SJSA1 (cell line): Measurements from ENCODE around the gene RAX. TPM values are rescaled to one million over a fixed set of nuclear protein-coding genes. Genes with fewer than 3 reads are reported as not detected.

Source experiments
- DNase-seq, 2 experiments: peaks; one replicate each; pipeline ENCODE4 v3.0.0-alpha.2; 2015 to 2020; ENCODE audit warnings: low spot score in 2 of 2, low read depth in 1 of 2
- H3K27ac ChIP-seq: fragments of 250-450 bp; sonication (Bioruptor Pico); 2 replicates; pipeline ENCODE4 v1.5.1; 2020; ENCODE audit warnings: mild to moderate bottlenecking, moderate library complexity
- H3K27me3 ChIP-seq: fragments of 250-450 bp; sonication (Bioruptor Pico); replicated peaks from 2 replicates; pipeline ENCODE4 v1.5.1; 2020; ENCODE audit warnings: mild to moderate bottlenecking, moderate library complexity
- H3K36me3 ChIP-seq: fragments of 250-450 bp; sonication (Bioruptor Pico); 2 replicates; pipeline ENCODE4 v1.5.1; 2020; ENCODE audit warnings: mild to moderate bottlenecking
- H3K4me1 ChIP-seq: fragments of 250-450 bp; sonication (Bioruptor Pico); replicated peaks from 2 replicates; pipeline ENCODE4 v1.6.1; 2021; ENCODE audit warnings: mild to moderate bottlenecking
- H3K4me3 ChIP-seq: fragments of 250-450 bp; sonication (Bioruptor Pico); 2 replicates; pipeline ENCODE4 v1.5.1; 2020; ENCODE audit warnings: mild to moderate bottlenecking
- H3K9me3 ChIP-seq: fragments of 250-450 bp; sonication (Bioruptor Pico); replicated peaks from 2 replicates; pipeline ENCODE4 v1.5.1; 2020; ENCODE audit warnings: mild to moderate bottlenecking
- total RNA-seq: library from RNA; depleted of rRNA; stranded (reverse); fragments of >200 nt; shearing (Covaris generic); gene quantifications from 2 replicates; pipeline ENCODE4 v1.2.3, GENCODE V29; 2014

Gene RAX
- total RNA-seq, 1 experiment from 2014 or later, result not detected

DNA sequence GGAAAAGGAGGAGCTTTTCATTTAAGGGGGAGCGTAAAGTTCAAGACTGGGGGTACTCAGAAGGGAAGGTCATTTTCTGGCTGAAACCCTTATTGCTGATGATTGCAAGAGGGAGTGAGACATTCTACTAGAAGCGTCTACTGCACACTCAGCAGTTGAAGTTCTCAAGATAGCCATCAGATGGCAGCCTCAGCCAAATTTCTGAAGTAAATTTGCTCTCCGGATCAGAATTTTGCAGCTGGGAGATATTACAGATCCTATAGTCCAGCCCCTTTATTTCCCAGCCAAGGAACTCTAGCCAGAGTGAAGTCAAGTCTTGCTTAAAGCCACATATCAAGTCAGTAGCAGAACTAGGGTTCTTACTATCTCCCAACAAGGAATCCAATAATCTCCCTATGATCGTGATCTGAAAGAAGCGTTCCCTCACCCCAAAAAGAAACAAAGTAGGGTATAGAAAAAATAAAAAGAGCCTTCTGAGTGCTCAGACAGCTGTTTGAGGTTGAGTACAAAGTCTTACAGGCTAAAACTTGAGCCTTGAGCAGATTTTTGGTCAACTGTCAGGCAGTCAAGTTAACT is 24.0 kb downstream of the RAX start:
- H3K27me3 ChIP-seq, result peaks cover 32% of the 10 kb centered on the region
- no peak overlapping the region for H3K4me3 ChIP-seq
- DNase-seq, result peak in 1 of 2 experiments; percentile 29
- H3K4me1 ChIP-seq, result no peaks in the 10 kb centered on the region
- H3K9me3 ChIP-seq, result no peaks in the 10 kb centered on the region
- H3K27ac ChIP-seq, result no peak overlapping the region
- no peaks in the 10 kb centered on the region for H3K36me3 ChIP-seq

DNA sequence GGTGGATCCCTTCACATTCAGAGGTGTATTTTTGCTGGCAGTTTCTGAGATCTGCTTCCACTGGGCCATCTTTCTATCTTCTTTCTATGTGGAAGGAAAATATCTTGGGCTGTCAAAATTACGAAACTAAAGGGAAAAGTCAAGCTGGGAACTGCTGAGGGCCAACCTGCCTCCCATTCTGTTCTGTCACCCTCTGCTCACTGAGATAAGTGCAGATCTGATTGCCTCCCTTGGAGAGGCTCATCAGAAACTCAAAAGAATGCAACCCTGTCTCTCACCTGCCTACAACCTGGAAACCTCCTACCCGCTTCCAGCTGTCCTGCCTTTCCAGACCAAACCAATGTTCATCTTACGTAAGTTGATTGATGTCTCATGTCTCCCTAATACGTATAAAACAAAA is 26.5 kb downstream of the RAX start:
- H3K9me3 ChIP-seq, result no peaks in the 10 kb centered on the region

DNA sequence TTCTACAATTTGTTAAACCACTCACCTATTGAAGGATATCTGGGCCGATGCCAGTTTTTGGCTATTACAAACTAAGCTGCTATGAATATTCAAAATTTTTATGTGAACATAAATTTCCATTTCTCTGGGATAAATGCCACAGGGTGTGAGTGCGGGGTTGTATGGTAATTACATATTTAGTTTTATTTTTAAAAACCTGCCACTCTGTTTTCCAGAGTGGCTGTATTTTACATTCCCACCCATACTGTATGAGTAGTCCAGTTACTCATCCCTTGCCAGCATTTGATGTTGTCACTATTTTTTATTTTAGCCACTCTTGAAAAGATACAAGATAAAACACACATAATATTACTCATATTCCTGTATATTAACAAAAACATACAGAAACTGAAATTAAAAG is 30.3 kb downstream of the RAX start:
- Histone ChIP-seq H3K27ac (no peak overlapping the region), H3K4me1 (no peaks in the 10 kb centered on the region), H3K36me3 (no peaks in the 10 kb centered on the region), H3K4me3 (no peak overlapping the region), H3K27me3 (peaks cover 24% of the 10 kb centered on the region), H3K9me3 (no peaks in the 10 kb centered on the region)
- no peak for DNase-seq

More for the DNA sequence above, 26.5 kb downstream of the RAX start:
- DNase-seq, result no peak
- H3K36me3 ChIP-seq, result no peaks in the 10 kb centered on the region
- no peak overlapping the region for H3K27ac ChIP-seq
- peaks cover 36% of the 10 kb centered on the region for H3K27me3 ChIP-seq
- no peaks in the 10 kb centered on the region for H3K4me1 ChIP-seq
- no peak overlapping the region for H3K4me3 ChIP-seq

DNA sequence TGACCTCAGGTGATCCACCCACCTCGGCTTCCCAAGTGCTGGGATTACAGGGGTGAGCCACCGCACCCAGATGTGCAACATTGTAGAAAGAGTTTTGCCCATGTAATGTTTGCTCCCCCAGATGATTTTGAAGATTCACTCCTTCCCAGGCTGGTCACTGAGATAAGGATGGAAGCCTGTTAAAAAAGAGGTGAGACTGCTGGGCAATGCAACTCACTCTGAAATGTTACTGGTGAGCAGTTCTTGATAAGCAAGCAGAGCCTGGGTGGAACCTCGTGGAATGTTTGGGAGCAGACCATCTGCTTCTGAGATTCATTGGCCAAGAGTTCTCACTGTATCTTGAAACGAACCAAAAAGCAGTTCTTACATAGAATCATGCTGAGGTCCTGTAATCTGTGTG is 33.6 kb downstream of the RAX start:
- Histone ChIP-seq H3K27me3 (peaks cover 5% of the 10 kb centered on the region; the same call in 1 of the 2 replicates), H3K4me3 (no peak overlapping the region), H3K36me3 (no peaks in the 10 kb centered on the region), H3K4me1 (no peaks in the 10 kb centered on the region), H3K9me3 (no peaks in the 10 kb centered on the region), H3K27ac (no peak overlapping the region)
- DNase-seq, result no peak

DNA sequence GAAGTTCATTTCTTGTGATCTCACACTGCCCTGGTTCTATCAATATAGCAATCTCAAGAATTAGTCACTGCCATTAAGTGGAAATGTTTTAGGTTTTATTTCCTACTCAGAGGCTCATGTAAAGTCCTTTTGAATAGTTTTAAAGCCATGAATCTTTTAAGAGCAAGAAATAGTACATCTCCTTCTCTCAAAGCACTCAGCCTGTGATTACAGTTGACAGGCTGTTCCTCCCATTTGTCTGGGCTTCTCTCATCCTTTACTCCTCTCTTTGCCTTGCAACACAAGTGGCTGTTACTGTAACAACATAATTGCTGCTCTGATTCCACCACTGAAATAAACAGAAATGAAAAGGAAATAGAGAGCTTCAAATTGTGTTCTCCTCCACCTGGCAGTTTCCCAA is 34.9 kb downstream of the RAX start:
- no peaks in the 10 kb centered on the region for H3K4me1 ChIP-seq
- 0 out of 2 replicates have a peak, but pooled peaks cover 5% of the 10 kb centered on the region for H3K27me3 ChIP-seq
- no peak overlapping the region for H3K4me3 ChIP-seq
- no peak overlapping the region for H3K27ac ChIP-seq
- no peak for DNase-seq
- H3K36me3 ChIP-seq, result no peaks in the 10 kb centered on the region
- no peaks in the 10 kb centered on the region for H3K9me3 ChIP-seq

DNA sequence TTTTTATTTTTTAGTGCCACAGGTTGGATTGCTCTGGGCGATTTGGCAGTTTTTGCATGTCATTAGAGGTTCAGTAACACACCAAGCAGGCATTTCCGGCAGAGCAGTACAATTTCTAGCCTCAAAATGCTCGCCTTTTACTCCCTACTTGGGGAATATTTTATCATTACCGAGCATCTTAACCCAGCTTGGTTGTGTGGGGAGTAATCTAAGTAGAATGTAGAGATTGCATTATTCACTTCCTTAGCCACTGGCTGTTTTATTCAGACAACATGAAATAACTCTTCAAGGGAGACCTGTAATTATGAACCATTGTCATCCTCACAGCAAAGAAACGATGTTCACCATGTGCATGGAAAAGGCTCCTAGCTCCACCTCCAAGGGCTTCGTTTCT is 40.2 kb downstream of the RAX start:
- H3K36me3 ChIP-seq, result no peaks in the 10 kb centered on the region
- no peak for DNase-seq
- peaks cover 8% of the 10 kb centered on the region; the same call in 1 of the 2 replicates for H3K27me3 ChIP-seq
- peaks cover 4% of the 10 kb centered on the region for H3K4me1 ChIP-seq
- no peak overlapping the region for H3K4me3 ChIP-seq
- H3K27ac ChIP-seq, result peak overlapping the region; percentile 11; the same call in 1 of the 2 replicates
- H3K9me3 ChIP-seq, result no peaks in the 10 kb centered on the region

DNA sequence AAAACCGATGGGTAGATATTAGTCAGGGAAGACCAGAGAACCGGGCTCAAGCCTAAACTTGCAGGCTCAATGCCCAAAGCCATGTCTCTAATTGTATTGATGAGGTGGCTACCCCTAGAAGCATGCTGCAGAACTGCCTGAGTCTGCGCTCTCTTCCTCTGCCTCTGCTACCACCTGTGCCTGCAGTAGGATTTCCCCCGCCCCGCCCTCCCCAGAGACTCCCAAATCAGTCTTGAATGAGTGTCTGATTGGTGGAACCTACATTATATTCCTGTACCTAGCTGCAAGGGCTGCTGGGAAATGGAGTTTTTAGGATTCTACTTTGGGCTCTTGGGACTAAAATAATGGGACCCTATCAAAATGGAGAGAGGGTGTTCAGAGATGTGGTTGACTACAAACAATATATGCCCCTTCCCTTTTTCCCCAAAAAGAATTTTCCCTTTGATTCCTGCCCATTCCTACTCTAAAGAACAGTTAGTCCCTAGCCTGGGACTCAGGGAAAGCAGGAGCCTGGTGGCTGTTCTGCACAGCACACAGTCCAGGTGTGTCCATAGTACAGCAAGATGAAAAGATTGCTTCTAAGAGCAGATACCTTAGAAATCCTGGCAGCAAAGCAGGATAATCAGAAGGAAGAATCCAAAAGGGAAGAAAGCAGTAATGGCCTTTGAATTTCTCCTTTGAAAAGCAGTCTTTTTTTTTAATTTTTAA is 40.8 kb downstream of the RAX start:
- Histone ChIP-seq H3K4me3 (no peak overlapping the region), H3K4me1 (peaks cover 4% of the 10 kb centered on the region), H3K27me3 (peaks cover 8% of the 10 kb centered on the region; the same call in 1 of the 2 replicates), H3K27ac (peak overlapping the region; percentile 11; the same call in 1 of the 2 replicates), H3K9me3 (no peaks in the 10 kb centered on the region), H3K36me3 (no peaks in the 10 kb centered on the region)
- DNase-seq, result no peak

DNA sequence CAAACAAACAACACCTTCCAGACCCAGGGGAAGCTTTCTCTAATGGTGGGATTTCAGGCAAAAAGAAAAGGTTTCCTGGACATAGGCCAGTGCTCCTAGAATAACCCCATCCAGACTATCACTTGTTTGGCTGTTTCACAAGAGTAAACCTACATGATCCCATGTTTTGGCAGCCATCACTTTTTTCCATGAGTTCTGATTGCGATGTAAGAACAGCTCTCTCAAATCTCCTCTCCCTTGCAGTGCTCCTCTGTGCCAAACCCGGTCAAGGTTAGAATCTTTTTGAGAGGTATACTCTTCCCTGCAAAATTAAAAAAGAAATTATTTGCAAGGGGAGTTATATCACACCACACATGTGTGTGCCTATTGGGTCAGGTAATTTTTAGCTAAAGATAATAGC is 41.4 kb downstream of the RAX start:
- Histone ChIP-seq H3K4me3 (no peak overlapping the region), H3K36me3 (no peaks in the 10 kb centered on the region), H3K27me3 (peaks cover 8% of the 10 kb centered on the region; the same call in 1 of the 2 replicates), H3K27ac (no peak overlapping the region), H3K4me1 (peaks cover 4% of the 10 kb centered on the region), H3K9me3 (no peaks in the 10 kb centered on the region)
- DNase-seq, result no peak

DNA sequence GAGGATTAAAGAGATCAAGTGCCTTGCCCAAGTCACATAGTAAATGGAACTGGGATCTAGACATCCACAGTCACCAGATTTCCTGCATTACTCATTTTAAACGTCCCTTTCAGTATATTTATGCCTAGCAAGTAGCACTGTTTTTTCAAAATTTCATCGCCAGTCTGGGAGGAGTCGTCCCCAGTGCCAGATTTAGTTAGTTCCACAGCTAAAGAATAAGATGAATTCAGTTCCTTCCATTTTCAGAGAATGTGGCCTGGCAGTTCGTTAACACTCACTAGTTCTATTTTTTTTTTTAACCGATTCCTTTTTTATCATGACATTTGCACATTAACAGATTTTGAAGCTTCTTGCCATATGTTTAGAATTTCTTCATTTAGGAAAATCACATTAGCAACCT is 42.1 kb downstream of the RAX start:
- no peak overlapping the region for H3K27ac ChIP-seq
- H3K36me3 ChIP-seq, result no peaks in the 10 kb centered on the region
- DNase-seq, result no peak
- peaks cover 10% of the 10 kb centered on the region for H3K27me3 ChIP-seq
- H3K4me3 ChIP-seq, result no peak overlapping the region
- no peaks in the 10 kb centered on the region for H3K9me3 ChIP-seq
- peaks cover 4% of the 10 kb centered on the region for H3K4me1 ChIP-seq

DNA sequence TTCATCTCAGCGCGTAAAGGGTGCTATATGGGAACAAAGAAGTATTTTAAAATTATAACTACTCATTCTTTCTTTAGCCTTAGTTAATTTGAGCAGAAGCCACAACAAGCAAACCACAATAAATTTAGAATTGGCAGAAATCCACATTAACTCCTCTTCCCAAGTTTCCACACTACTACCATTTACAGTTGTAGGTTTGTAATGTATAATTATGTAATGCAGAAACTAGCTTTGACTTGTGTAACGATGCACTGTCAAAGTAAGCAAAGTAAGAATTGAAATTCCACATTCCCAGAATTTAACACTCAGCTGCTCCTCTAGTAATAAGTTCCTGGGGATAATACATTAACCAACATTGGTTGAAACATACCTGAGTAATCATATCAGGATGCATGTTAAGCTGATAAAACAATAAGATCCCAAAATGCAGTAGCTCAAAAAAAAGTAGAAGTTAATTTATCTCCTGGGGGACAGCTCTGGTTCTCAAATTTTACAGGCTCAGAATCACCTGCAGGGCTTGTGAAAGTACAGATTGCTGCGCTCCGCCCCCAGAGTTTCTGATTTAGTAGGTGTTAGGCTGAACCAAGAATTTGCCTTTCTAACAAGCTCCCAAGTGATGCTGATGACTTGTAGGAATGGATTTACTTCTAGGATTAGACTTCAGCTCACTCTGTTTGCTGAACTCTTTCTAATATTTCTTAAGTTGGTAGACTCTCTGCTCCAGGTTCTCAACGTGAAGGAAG is 43.4 kb downstream of the RAX start:
- H3K9me3 ChIP-seq, result no peaks in the 10 kb centered on the region
- H3K27me3 ChIP-seq, result peaks cover 19% of the 10 kb centered on the region
- no peaks in the 10 kb centered on the region for H3K36me3 ChIP-seq
- H3K4me3 ChIP-seq, result no peak overlapping the region
- no peak for DNase-seq
- H3K27ac ChIP-seq, result no peak overlapping the region
- H3K4me1 ChIP-seq, result peaks cover 4% of the 10 kb centered on the region

DNA sequence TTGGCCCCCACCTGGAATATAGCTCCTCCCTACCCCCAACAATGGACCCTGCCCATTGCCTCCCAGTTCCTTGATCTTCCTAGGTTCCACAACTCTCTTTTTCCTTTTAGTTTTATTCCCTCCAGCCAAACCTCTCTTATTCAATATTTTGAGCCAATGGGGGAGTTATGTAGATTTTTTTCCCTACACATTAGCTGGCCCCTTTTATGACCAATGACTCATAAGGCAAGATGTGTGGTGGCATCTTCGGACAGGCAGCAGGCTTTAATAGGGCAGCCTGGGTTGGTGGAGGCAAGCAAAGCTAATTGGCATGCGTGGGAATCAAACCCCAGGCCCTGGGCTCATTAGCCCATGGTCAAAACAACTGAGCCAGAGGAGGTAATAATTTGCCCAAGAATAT is 44.1 kb downstream of the RAX start:
- Histone ChIP-seq H3K9me3 (no peaks in the 10 kb centered on the region), H3K27me3 (peaks cover 26% of the 10 kb centered on the region), H3K36me3 (no peaks in the 10 kb centered on the region), H3K27ac (no peak overlapping the region), H3K4me3 (no peak overlapping the region), H3K4me1 (peaks cover 4% of the 10 kb centered on the region)
- DNase-seq, result no peak

DNA sequence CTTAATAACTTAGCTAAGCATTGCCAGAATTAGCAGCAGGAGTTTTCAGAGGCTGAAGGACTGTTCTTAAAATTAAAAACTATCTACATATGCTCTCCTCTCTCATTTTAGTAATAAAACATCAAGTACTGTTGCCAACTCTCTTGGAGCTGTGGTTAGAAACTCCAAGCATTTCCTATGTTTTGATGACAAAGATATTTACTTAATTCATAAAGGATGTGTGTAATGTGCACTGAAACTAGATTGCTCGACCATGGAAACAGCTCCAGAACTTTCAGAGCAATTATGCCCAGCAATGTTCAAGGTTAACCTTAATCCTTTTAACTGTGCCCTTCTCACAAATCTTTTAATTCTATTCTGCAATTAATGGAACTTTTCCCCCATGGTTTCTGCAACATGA is 44.9 kb downstream of the RAX start:
- H3K4me1 ChIP-seq, result peaks cover 4% of the 10 kb centered on the region
- DNase-seq, result no peak
- H3K36me3 ChIP-seq, result no peaks in the 10 kb centered on the region
- no peaks in the 10 kb centered on the region for H3K9me3 ChIP-seq
- H3K27ac ChIP-seq, result no peak overlapping the region
- peaks cover 35% of the 10 kb centered on the region for H3K27me3 ChIP-seq
- H3K4me3 ChIP-seq, result no peak overlapping the region

DNA sequence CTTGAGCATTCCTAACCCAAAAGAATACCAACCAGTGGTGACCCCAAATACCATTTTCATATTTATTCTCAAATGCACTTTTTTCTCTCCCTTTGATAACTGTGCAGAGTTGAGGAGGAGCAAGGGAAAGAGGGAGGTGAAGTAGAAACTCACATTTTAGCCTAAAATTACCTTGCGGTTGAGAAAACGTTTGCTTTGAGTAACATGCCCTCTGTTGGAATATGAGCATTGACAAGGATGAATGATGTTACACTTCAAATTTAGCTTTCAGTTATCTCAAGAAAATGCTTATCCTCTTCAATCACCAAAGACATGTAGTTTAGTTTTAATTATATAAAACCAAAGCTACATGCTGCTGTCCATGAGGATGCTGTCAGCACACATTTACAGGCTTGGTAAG is 50.9 kb downstream of the RAX start:
- Histone ChIP-seq H3K27me3 (peaks cover 65% of the 10 kb centered on the region), H3K9me3 (no peaks in the 10 kb centered on the region)

More for the DNA sequence above, 50.9 kb downstream of the RAX start:
- Histone ChIP-seq H3K36me3 (no peaks in the 10 kb centered on the region), H3K4me3 (no peak overlapping the region), H3K27ac (no peak overlapping the region), H3K4me1 (no peaks in the 10 kb centered on the region)
- DNase-seq, result no peak
